HEK293 (cell line): ENCODE data around the gene DPM2.

Experiments used
- ZNF776 ChIP-seq: fragments of 450-650 bp; formaldehyde crosslinking; IDR thresholded peaks from 2 replicates; pipeline ENCODE4 v1.5.0; 2017; ENCODE audit warnings: missing biosample characterization, missing genetic modification characterization, borderline replicate concordance
- TF ChIP-seq, protein P1 (sequence below): fragments of 450-650 bp; formaldehyde crosslinking; IDR thresholded peaks from 2 replicates; pipeline ENCODE4 v1.5.1; 2016; ENCODE audit warnings: missing biosample characterization, missing genetic modification characterization

DNA sequence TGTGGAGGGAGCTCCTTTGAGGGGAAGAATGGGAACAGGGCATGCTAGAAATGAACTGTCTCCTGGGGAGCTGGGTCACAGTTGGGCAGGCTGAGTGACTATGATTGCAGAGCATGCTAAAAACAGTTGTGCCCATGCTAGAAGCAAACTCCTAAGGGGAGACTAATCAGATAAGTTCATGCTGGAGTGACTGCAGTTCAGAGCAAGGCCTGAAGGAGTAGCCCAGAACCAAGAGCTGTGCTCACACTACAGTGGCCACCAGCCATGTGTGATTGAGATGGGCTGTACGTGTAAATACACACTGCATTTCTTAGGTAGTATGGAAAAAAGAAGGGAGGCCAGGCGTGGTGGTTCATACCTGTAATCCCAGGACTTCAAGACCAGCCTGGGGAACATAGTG is 49.9 kb downstream of the DPM2 start:
- TF ChIP-seq, protein P1, sequence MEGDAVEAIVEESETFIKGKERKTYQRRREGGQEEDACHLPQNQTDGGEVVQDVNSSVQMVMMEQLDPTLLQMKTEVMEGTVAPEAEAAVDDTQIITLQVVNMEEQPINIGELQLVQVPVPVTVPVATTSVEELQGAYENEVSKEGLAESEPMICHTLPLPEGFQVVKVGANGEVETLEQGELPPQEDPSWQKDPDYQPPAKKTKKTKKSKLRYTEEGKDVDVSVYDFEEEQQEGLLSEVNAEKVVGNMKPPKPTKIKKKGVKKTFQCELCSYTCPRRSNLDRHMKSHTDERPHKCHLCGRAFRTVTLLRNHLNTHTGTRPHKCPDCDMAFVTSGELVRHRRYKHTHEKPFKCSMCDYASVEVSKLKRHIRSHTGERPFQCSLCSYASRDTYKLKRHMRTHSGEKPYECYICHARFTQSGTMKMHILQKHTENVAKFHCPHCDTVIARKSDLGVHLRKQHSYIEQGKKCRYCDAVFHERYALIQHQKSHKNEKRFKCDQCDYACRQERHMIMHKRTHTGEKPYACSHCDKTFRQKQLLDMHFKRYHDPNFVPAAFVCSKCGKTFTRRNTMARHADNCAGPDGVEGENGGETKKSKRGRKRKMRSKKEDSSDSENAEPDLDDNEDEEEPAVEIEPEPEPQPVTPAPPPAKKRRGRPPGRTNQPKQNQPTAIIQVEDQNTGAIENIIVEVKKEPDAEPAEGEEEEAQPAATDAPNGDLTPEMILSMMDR (tag by site-specific recombination) = no peak
- TF ChIP-seq ZNF776 = no peak
